Measurements from ENCODE around the gene NUDT17. TPM values are rescaled to one million over a fixed set of nuclear protein-coding genes. Genes with fewer than 3 reads are reported as not detected.

Gene NUDT17
- total and polyA plus RNA-seq, 9 of the 15 experiments (the other 6 are each of a cell fraction or from before 2014, with no cell fraction given), result 2.1 to 10.0 (median 6.1) TPM

GRCh38 chr1:145877923-145878486, 32.6 kb downstream of the NUDT17 start (continued):
- no peak for TF ChIP-seq KLF13 (tag; IDR thresholded peaks at IDR 0.05; ENCODE audit: borderline replicate concordance, low read depth)
- TF ChIP-seq ZNF274 (IDR thresholded peaks at IDR 0.05; ENCODE audit: borderline replicate concordance, low read depth, low read length), result no peak
- 0 out of 2 replicates have a peak, but pooled peaks have one; percentile 25 for TF ChIP-seq VEZF1 (CRISPR knock-in tag; IDR thresholded peaks at IDR 0.05)
- TF ChIP-seq HLTF (IDR thresholded peaks at IDR 0.05), result no peak
- peak; percentile 71; the same call in 1 of the 2 replicates for TF ChIP-seq DPF2 (IDR thresholded peaks at IDR 0.05)
- TF ChIP-seq ARID1B (IDR thresholded peaks at IDR 0.05), result peak; percentile 67
- TF ChIP-seq SMARCA4 (IDR thresholded peaks at IDR 0.05), result peak; percentile 45; the same call in 1 of the 2 replicates
- TF ChIP-seq ARNT (IDR thresholded peaks at IDR 0.05), result no peak
- no peak for TF ChIP-seq ZNF639 (CRISPR knock-in tag; conservative IDR thresholded peaks at IDR 0.05 in 1 of 2, IDR thresholded peaks at IDR 0.05 in 1 of 2)
